HL-60 (cell line): ENCODE data around the gene CD300LF.

ENCODE experiments used
- GABPA ChIP-seq: IDR thresholded peaks from 2 replicates; pipeline ENCODE4 v1.6.1; 2012; ENCODE audit warnings: low read depth
- POLR2AphosphoS5 ChIP-seq: IDR thresholded peaks from 2 replicates; pipeline ENCODE4 v1.6.1; 2012; ENCODE audit warnings: low read depth
- SPI1 ChIP-seq: IDR thresholded peaks from 2 replicates; pipeline ENCODE4 v1.6.1; 2012; ENCODE audit warnings: low read depth, mild to moderate bottlenecking, borderline replicate concordance
- TF ChIP-seq, protein P1 (sequence below): IDR thresholded peaks from one replicate; pipeline ENCODE4 v1.5.1; 2011; ENCODE audit warnings: low read length, control low read depth, inconsistent platforms; ENCODE audit not compliant: insufficient read depth
- TF ChIP-seq, protein P2 (sequence below): IDR thresholded peaks from 2 replicates; pipeline ENCODE4 v1.6.1; 2012; ENCODE audit warnings: low read depth; ENCODE audit not compliant: insufficient replicate concordance

DNA sequence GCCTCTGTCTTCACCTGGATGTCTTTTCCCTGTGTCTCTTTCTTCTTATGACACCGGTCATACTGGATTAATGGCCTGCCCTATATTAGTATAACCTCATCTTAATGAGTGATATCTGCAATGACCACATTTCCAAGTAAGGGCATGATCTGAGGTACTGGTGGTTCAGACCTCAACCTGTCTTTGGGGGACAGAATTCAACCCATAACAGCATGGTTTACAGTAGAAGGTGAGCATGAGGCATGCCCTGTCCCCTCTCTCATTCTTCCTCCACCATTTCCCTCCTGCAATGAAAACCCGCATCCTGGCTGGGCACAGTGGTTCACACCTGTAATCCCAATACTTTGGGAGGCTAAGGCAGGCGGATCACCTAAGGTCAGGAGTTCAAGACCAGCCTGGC, 21.5 kb upstream of the CD300LF start:
- TF ChIP-seq, protein P1, sequence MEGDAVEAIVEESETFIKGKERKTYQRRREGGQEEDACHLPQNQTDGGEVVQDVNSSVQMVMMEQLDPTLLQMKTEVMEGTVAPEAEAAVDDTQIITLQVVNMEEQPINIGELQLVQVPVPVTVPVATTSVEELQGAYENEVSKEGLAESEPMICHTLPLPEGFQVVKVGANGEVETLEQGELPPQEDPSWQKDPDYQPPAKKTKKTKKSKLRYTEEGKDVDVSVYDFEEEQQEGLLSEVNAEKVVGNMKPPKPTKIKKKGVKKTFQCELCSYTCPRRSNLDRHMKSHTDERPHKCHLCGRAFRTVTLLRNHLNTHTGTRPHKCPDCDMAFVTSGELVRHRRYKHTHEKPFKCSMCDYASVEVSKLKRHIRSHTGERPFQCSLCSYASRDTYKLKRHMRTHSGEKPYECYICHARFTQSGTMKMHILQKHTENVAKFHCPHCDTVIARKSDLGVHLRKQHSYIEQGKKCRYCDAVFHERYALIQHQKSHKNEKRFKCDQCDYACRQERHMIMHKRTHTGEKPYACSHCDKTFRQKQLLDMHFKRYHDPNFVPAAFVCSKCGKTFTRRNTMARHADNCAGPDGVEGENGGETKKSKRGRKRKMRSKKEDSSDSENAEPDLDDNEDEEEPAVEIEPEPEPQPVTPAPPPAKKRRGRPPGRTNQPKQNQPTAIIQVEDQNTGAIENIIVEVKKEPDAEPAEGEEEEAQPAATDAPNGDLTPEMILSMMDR = no peak
- TF ChIP-seq POLR2AphosphoS5 (no peak), GABPA (no peak), SPI1 (no peak)
- TF ChIP-seq, protein P2, sequence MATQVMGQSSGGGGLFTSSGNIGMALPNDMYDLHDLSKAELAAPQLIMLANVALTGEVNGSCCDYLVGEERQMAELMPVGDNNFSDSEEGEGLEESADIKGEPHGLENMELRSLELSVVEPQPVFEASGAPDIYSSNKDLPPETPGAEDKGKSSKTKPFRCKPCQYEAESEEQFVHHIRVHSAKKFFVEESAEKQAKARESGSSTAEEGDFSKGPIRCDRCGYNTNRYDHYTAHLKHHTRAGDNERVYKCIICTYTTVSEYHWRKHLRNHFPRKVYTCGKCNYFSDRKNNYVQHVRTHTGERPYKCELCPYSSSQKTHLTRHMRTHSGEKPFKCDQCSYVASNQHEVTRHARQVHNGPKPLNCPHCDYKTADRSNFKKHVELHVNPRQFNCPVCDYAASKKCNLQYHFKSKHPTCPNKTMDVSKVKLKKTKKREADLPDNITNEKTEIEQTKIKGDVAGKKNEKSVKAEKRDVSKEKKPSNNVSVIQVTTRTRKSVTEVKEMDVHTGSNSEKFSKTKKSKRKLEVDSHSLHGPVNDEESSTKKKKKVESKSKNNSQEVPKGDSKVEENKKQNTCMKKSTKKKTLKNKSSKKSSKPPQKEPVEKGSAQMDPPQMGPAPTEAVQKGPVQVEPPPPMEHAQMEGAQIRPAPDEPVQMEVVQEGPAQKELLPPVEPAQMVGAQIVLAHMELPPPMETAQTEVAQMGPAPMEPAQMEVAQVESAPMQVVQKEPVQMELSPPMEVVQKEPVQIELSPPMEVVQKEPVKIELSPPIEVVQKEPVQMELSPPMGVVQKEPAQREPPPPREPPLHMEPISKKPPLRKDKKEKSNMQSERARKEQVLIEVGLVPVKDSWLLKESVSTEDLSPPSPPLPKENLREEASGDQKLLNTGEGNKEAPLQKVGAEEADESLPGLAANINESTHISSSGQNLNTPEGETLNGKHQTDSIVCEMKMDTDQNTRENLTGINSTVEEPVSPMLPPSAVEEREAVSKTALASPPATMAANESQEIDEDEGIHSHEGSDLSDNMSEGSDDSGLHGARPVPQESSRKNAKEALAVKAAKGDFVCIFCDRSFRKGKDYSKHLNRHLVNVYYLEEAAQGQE = no peak
